ENCODE results near the gene INTS6L.
"Not testable (repeated sequence)": the region's sequence is repeated elsewhere in the genome, so short reads cannot be mapped to it uniquely, and the experiment has no call there.

Gene INTS6L

DNA sequence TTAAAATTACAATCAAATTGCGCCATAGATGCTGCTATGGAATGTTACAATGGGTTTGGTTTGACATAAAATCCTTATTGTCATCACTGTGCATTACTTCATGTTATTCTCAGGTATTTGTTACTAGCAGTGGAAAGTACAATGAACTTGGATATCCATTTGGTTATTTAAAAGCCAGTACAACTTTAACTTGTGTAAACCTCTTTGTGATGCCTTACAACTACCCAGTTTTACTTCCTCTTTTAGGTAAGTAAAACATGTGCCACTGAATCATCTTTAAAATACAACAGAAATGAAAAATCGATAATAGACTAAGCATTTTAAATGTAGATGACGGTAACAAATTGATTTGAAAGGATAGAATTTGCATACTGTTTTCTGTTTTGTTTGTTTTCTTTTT lies 35.6 kb downstream of the INTS6L start:
- peak overlapping the region in 3 of 11 experiments; percentile 13 to 48 (median 19); a peak in 3 of 22 replicates for H3K4me2 ChIP-seq
- TF ChIP-seq Cebpa-rat (IDR thresholded peaks at IDR 0.05), result no peak
- no peaks in the 10 kb centered on the region for H4K20me1 ChIP-seq
- H3K4me3 ChIP-seq, result no peak overlapping the region
- H3K36me3 ChIP-seq, result peaks cover 10 to 46% (median 22%) of the 10 kb centered on the region in 11 experiments; a peak in 17 of 22 replicates
- H3K4me1 ChIP-seq, result peaks cover 0 to 12% (median 0%) of the 10 kb centered on the region in 10 experiments; a peak in 5 of 20 replicates
- H3K27me3 ChIP-seq, result peaks cover 68 to 98% (median 85%) of the 10 kb centered on the region in 11 experiments
- H3K9me3 ChIP-seq (replicated peaks in 1 of 11), result peaks cover 0 to 5% (median 0%) of the 10 kb centered on the region in 11 experiments; a peak in 1 of 22 replicates
- peak overlapping the region in 3 of 11 experiments; percentile 15 to 31 (median 21); a peak in 2 of 22 replicates for H3K27ac ChIP-seq
- no peak overlapping the region for H3K9ac ChIP-seq

- H3K36me3 ChIP-seq, result peaks cover 0 to 38% (median 13%) of the 10 kb centered on the region in 11 experiments; a peak in 12 of 22 replicates
- H3K27me3 ChIP-seq, result peaks cover 61 to 97% (median 80%) of the 10 kb centered on the region in 11 experiments
- no peak overlapping the region for H3K4me2 ChIP-seq
- peaks cover 0 to 5% (median 0%) of the 10 kb centered on the region in 11 experiments; a peak in 1 of 22 replicates for H3K9me3 ChIP-seq (replicated peaks in 1 of 11)
- TF ChIP-seq Cebpa-rat (IDR thresholded peaks at IDR 0.05), result no peak
- peaks cover 0 to 12% (median 0%) of the 10 kb centered on the region in 10 experiments; a peak in 5 of 20 replicates for H3K4me1 ChIP-seq
- H3K27ac ChIP-seq, result no peak overlapping the region
- H4K20me1 ChIP-seq, result no peaks in the 10 kb centered on the region
- no peak overlapping the region for H3K9ac ChIP-seq
- no peak overlapping the region for H3K4me3 ChIP-seq
Observed at GRCh38 chrX:135557344-135557743, 36.9 kb downstream of the INTS6L start.

DNA sequence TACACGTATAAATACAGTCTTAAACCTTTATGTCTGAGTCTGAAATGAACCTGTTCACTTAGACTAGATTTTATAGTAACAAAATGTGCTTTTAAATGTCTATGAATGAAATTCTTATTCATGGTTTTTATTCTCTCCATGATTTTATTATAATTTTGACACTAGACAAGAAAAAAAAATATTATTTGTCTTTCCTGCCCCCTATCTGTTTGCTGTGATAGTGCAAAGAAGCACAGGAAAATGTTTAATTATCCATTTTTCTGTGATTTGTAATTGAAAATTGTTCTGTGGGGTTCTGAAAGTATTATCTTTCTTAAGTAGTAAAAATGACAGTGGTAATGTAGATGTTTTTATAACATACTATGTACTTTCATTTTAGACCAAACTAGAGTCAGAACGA lies 52.0 kb downstream of the INTS6L start:
- Histone ChIP-seq H3K9me3 (replicated peaks in 1 of 11) (no peaks in the 10 kb centered on the region), H3K4me1 (no peaks in the 10 kb centered on the region), H3K27me3 (peaks cover 71 to 100% (median 94%) of the 10 kb centered on the region in 11 experiments), H3K4me2 (no peak overlapping the region), H3K27ac (no peak overlapping the region), H3K36me3 (peaks cover 8 to 45% (median 23%) of the 10 kb centered on the region in 11 experiments; a peak in 20 of 22 replicates), H3K4me3 (no peak overlapping the region), H4K20me1 (peaks cover 0 to 7% (median 0%) of the 10 kb centered on the region in 11 experiments; a peak in 2 of 22 replicates), H3K9ac (no peak overlapping the region)
- no peak for TF ChIP-seq Cebpa-rat (IDR thresholded peaks at IDR 0.05)

- H3K4me3 ChIP-seq, result no peak overlapping the region
- no peak for TF ChIP-seq Cebpa-rat (IDR thresholded peaks at IDR 0.05)
Observed at GRCh38 chrX:135581496-135581895, 61.0 kb downstream of the INTS6L start.

GRCh38 chrX:135585153-135585552 lies 64.7 kb downstream of the INTS6L start:
- Histone ChIP-seq H3K36me3 (peaks cover 0 to 27% (median 10%) of the 10 kb centered on the region in 11 experiments; a peak in 10 of 22 replicates), H3K4me3 (no peak overlapping the region), H3K4me1 (peaks cover 0 to 15% (median 13%) of the 10 kb centered on the region in 10 experiments; a peak in 13 of 20 replicates), H3K9ac (no peak overlapping the region), H3K27ac (no peak overlapping the region), H3K4me2 (no peak overlapping the region), H4K20me1 (peaks cover 0 to 21% (median 0%) of the 10 kb centered on the region in 11 experiments; a peak in 5 of 22 replicates), H3K9me3 (replicated peaks in 1 of 11) (peaks cover 0 to 4% (median 0%) of the 10 kb centered on the region in 11 experiments; a peak in 1 of 22 replicates), H3K27me3 (peaks cover 90 to 100% (median 98%) of the 10 kb centered on the region in 11 experiments)
- no peak for TF ChIP-seq Cebpa-rat (IDR thresholded peaks at IDR 0.05)

More at GRCh38 chrX:135581496-135581895, 61.0 kb downstream of the INTS6L start:
- H3K27me3 ChIP-seq, result peaks cover 91 to 100% (median 99%) of the 10 kb centered on the region in 11 experiments
- H3K36me3 ChIP-seq, result peaks cover 12 to 63% (median 36%) of the 10 kb centered on the region in 11 experiments; a peak in 18 of 22 replicates
- H3K27ac ChIP-seq, result no peak overlapping the region
- no peak overlapping the region for H3K9ac ChIP-seq
- peaks cover 0 to 15% (median 13%) of the 10 kb centered on the region in 10 experiments; a peak in 13 of 20 replicates for H3K4me1 ChIP-seq
- H3K4me2 ChIP-seq, result no peak overlapping the region
- no peaks in the 10 kb centered on the region for H3K9me3 ChIP-seq (replicated peaks in 1 of 11)
- peaks cover 0 to 16% (median 0%) of the 10 kb centered on the region in 11 experiments; a peak in 5 of 22 replicates for H4K20me1 ChIP-seq

DNA sequence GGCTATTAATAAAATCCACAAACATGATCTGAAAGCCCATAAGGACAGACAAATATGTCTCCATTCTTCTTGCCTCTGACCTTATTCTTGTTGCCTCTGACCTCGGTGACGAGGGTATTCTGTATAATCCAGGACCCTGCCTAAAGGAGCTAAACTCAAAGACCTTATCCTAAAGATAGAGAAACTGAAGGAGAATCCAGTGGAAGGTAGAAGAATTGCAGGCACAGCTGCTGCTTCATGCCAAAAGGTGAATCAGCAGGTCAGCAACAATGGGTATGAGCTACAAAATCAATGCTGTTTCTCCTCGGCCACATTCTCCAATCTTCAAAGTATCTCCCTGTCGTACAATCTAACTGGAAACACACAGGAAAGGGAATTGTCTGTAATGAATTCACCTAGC lies 71.4 kb downstream of the INTS6L start:
- TF ChIP-seq Cebpa-rat (IDR thresholded peaks at IDR 0.05), result no peak
- Histone ChIP-seq H3K4me2 (no peak overlapping the region), H3K4me1 (no peaks in the 10 kb centered on the region), H3K4me3 (no peak overlapping the region), H3K27me3 (peaks cover 64 to 93% (median 83%) of the 10 kb centered on the region in 11 experiments), H3K27ac (no peak overlapping the region), H3K9ac (no peak overlapping the region), H3K9me3 (replicated peaks in 1 of 11) (peaks cover 0 to 9% (median 3%) of the 10 kb centered on the region in 11 experiments; a peak in 5 of 22 replicates), H3K36me3 (no peaks in the 10 kb centered on the region), H4K20me1 (peaks cover 0 to 5% (median 0%) of the 10 kb centered on the region in 11 experiments; a peak in 2 of 22 replicates)

DNA sequence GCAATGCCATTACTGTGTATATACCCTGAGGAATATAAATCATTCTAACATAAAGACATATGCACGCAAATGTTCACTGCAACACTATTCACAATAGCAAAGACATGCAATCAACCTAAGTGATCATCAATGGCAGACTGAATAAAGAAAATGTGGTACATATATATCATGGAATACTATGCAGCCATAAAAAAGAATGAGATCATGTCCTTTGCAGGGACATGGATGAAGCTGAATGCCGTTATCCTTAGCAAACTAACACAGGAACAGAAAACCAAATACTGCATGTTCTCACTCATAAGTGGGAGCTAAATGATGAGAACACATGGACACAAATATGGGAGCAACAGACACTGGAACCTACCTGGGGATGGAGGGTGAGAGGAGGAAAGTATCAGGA lies 73.6 kb downstream of the INTS6L start:
- H4K20me1 ChIP-seq; H3K9ac ChIP-seq; H3K4me3 ChIP-seq; H3K27ac ChIP-seq; H3K4me1 ChIP-seq; H3K9me3 ChIP-seq (replicated peaks in 1 of 11); H3K36me3 ChIP-seq; H3K4me2 ChIP-seq: not testable (repeated sequence)
- H3K27me3 ChIP-seq, result peaks cover 47 to 80% (median 67%) of the 10 kb centered on the region in 11 experiments

GRCh38 chrX:135594453-135594852 lies 74.0 kb downstream of the INTS6L start:
- H3K9me3 ChIP-seq (replicated peaks in 1 of 11); H3K36me3 ChIP-seq; H3K4me1 ChIP-seq; H3K27ac ChIP-seq; H4K20me1 ChIP-seq; H3K4me3 ChIP-seq; H3K9ac ChIP-seq; H3K4me2 ChIP-seq: not testable (repeated sequence)
- peaks cover 43 to 76% (median 65%) of the 10 kb centered on the region in 11 experiments for H3K27me3 ChIP-seq

GRCh38 chrX:135595543-135595942 lies 75.1 kb downstream of the INTS6L start:
- Histone ChIP-seq H3K9me3 (replicated peaks in 1 of 11) (peaks cover 0 to 9% (median 0%) of the 10 kb centered on the region in 11 experiments; a peak in 4 of 22 replicates), H3K9ac (no peak overlapping the region), H3K4me2 (no peak overlapping the region), H3K27ac (no peak overlapping the region), H3K4me1 (no peaks in the 10 kb centered on the region), H3K36me3 (no peaks in the 10 kb centered on the region), H3K4me3 (no peak overlapping the region), H4K20me1 (no peaks in the 10 kb centered on the region), H3K27me3 (peaks cover 36 to 71% (median 60%) of the 10 kb centered on the region in 11 experiments; a peak in 21 of 22 replicates)
- no peak for TF ChIP-seq Cebpa-rat (IDR thresholded peaks at IDR 0.05)

Measured in BLaER1 treated with 17β-estradiol and CSF1 and Interleukin-3, amounts not matched to agents 10 nM and 100 nM (cell line).